Medulla oblongata (tissue), 1 donor: ENCODE measurements around the gene WWTR1.

Experiments used
- DNase-seq: peaks from one replicate; pipeline ENCODE4 v3.0.0-alpha.2; 2015; ENCODE audit errors: extremely low spot score

Gene WWTR1

GRCh38 chr3:149534671-149535332 lies 123.0 kb downstream of the WWTR1 start:
- peak; percentile 81 for DNase-seq

- no peak for DNase-seq
These were observed 123.7 kb downstream of the WWTR1 start for GRCh38 chr3:149534082-149534481.

GRCh38 chr3:149532489-149533180 lies 125.2 kb downstream of the WWTR1 start:
- peak; percentile 73 for DNase-seq

DNA sequence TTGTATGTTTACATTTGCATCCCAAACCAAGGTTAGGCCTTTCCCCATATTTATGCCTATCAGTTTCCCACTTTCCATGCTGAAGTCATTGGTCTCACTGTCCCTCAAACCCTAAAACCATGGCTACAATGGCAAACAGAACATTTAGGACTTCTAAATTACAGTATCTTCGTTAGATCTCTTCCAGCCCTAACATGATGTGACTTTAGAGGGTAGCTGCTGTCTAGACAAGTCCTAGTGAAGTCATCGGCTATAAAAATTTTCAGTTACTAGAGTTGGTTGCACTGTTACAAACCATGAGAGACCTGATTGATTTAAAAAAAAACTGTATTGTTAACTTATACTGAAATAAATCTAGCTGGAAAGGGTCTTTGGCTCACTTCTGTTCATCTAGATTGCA lies 128.7 kb downstream of the WWTR1 start:
- no peak for DNase-seq

- DNase-seq = no peak
These were observed 129.5 kb downstream of the WWTR1 start for GRCh38 chr3:149528340-149528650.

DNA sequence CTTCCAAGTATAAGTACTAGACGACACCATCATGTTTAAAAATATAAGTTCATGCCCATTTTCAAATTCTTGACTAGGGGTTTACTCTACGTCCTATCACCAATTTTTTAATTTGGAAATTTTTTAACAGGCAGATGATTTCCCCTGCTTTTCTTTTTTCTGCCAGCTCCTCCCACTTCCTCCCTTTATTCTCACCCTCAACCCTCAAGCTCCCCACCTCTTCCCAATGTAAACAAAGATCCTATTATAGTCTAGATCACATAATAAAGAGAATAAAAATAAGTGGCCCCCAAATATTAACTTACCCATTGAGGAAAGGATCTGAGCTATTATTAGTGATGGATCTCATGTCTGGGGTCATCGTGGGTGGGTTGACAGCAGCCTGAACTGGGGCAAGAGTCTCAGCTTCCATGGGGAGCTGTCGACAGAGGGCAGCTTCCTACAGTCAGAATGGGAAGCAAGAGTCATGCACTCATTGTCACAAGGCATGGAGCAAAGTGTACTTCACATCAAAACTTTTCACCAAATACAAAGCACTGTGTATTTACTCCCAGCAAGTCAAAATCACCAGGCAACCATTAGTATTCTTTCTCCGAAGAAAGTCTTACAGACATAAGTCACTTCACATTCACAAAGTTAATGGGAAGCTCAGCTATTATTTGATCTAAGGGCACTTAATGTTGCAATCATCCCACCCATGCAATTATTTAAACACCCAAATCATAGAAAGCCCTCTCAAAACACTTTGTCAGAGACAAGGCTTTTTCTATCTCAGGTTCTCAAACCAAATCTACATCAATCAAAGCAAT lies 130.1 kb downstream of the WWTR1 start:
- DNase-seq = peak; percentile 73

DNA sequence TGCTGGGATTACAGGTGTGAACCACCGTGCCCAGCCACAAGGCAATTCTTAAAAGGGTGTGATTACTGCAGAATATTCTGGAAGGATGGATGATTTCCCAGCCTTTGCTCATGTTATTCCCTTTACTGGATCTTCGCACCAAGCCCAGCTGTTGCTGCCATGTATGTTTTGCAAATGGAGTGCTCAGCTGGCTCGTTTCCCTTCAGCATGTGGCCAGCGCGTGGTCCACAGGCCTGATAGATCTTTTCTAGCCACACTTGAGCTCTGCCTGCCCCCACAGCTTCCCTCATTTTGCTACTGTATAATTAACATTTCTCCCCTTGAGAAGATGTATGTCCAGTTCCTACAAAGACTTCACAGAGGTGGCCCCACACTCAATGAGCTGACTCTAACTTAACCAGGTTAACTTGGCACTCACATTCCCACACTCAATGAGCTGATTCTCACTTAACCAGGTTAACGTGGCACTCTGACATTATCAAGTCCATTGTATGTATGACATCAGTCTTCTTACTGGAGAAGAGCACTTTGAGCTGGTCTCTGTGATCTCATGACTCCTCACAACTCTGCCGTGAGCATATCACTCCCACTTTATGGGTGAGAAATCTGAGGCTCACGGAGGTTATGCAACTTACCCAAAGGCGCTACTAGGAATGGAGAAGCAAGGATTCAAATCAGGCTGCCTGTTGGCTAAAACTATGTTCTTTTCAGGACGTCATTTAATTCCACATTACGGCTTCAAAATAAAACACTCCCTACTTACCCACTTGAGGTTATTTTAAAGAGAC lies 134.1 kb downstream of the WWTR1 start:
- no peak for DNase-seq

DNA sequence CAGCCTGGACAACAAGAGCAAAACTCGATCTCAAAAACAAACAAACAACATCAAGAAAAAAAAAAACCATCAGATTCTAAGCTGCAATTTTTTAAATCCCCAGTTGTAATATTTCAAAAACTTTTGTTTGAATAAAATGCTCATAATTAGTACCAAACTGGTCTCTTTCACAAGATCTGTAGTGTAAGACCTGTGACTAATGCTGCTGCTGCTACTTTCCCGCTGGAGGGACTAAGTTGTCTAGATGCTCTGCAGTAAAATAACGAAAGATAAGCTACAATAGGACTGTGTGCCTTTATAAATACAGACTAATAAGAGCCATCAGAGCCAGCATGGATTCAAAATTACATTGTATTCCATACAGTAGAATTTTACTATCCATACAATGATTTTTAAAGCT lies 137.9 kb downstream of the WWTR1 start:
- DNase-seq = no peak

DNA sequence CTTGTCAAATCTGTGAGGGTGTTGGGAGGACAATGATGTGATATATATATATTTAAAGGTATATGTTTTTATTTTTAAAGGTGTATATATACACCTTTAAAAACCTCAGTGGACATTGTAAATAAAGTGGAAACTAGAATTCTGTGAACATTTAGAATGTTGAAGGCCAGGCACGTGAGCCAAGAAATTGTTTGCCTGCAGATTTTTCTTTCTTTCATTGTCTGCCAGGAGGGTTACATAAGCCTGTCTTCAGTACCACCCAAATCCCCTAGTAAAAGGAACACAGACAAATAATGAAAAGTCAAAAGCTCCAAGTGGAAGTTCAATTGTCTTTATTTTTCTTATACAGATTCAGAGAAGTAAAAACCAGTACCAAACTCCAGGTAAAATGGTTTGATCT lies 140.9 kb downstream of the WWTR1 start:
- no peak for DNase-seq

- DNase-seq = no peak
These were observed 142.6 kb downstream of the WWTR1 start for GRCh38 chr3:149515249-149515648.

DNA sequence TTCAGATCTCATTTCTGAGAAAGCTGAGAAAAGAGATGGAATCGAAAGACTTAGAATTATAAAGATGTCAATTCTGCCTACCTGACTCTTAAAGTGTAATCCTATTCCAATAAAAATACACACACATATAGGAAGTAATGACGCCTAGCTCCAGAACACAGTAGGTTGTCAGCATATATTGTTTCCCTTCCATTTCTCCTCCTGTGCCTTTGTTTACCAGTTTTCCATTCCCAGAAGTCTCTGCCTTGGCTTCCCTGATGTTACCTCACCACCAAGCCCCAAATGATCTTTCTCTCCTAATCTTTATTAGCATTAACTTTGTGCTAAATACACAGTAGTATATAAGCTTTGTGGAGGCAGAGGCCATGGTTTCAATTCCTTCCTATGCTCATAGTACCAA lies 143.4 kb downstream of the WWTR1 start:
- DNase-seq = no peak

GRCh38 chr3:149512073-149512782 lies 145.6 kb downstream of the WWTR1 start:
- peak; percentile 84 for DNase-seq

- no peak for DNase-seq
These were observed 146.7 kb downstream of the WWTR1 start for GRCh38 chr3:149511040-149511626.

DNA sequence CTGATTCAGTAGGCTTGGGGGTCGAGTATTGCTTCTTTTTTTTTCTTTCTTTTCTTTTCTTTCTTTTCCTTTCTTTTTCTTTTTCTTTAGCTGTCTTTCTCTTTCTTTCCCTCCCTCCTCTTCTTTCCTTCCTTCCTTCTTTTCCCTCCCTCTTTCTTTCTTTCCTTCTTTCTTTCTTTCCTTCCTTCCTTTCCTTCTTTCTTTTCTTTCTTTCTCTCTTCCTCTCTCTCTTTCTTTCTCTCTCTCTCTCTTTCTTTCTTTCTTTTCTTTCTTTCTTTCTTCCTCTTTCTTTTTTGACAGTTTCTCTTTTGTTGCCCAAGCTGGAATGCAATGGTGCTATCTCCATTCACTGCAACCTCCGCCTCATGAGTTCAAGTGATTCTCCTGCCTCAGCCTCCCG lies 147.3 kb downstream of the WWTR1 start:
- no peak for DNase-seq

DNA sequence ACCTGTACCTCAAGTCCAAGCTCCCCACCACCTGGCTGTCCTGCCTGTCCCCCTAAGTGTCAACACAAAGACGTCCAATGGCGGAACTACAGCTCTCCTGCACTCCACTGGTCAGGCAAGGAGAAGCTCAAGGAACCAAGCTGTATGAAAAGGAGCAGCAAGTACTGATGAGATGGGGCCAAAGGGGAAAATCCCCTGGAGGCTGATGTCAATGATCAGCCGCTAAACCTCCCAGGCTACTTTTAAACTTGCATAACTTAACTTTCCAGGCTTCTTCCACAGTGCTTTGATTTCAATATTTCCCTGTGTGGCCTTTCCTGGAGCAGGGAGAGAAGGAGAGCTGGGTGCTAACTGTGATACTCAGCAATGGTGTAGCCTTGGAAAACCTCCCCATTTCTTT lies 148.3 kb downstream of the WWTR1 start:
- DNase-seq = no peak

DNA sequence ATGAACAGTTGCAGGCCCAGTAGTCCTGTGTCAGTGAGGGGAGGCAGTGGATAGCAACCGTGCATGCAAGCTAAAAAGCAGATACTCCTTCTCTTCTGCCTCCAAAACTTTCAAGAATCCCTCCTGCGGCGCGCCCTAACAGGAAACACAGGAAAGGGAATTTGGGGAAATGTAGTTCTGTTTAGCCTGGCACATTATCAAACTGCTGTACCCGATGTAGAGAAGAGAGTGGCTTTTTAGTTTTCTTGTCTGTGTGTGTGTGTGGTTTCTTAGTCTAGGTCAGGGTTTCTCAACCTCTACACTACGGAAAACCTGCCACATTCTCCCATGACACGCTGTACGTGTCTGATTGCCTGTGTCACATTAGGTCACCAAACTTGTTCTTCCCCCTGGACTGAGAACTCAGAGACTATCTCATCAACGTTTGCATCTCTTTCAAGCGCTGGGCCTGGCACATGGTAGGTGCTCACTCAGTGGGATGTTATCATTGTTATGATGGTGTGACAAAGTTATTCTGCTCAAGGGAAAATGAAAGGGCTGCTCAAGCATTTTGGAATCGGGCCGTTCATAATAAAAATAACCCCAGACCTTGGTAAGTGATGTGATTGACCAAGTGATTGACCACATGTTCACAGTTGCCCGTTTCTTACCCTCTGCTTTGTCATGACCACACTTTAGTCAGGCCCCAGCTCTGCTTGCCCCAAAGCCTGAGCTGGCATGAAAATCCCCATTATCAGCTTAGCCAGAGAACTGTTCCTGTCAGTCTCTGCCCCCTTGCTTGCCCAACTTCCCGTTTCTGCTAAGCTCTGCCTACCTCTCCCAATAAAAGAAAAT lies 150.1 kb downstream of the WWTR1 start:
- peak; percentile 30 for DNase-seq

DNA sequence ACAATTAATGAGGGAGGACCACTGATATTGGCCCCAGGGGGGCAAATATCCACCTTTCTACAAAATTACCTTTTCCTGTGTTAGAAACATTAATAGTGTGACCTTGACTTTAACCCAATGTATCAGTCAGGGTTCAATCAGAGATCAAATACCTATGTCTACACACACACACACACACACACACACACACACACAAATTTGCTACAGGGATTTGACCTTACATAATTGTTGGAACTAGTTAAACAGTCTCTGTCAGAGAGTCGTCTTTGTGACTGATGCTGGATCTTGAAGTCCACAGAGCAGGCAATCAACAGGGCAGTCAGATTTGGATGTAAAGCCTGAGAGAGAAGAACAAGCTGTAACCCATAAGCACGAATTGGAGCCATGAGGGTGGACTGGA lies 150.9 kb downstream of the WWTR1 start:
- DNase-seq = no peak

GRCh38 chr3:149506540-149506939 lies 151.3 kb downstream of the WWTR1 start:
- no peak for DNase-seq

- no peak for DNase-seq
These were observed 155.4 kb downstream of the WWTR1 start for GRCh38 chr3:149502438-149502837.

DNA sequence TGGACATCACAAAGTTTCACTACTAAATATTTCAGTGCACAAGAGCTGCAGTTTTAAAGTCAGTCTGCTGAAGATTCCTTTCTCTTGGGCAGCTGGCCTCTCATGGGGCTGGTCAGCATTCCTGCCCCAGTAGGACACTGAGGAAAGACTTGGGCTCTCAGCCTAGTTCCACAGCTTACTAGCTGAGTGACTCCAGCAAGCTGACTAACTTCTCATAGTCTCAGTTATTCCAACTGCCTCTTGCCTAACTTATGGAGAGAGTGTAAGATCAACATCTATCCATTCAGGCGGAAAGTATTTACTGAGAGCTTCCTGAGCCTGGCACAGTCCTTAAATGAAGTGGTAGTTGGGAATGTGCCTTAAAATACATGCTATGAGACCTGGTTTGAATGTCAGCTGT lies 156.3 kb downstream of the WWTR1 start:
- DNase-seq = no peak
